ENCODE measurements around the gene CACNA2D3. TPM values are rescaled to one million over a fixed set of nuclear protein-coding genes. Genes with fewer than 3 reads are reported as not detected.
A peak's percentile ranks its signal among the peaks of the same experiment; 100 is the strongest.

The CACNA2D3 gene
- total and polyA plus RNA-seq, 4 donors = 0.06 to 0.37 (median 0.08) TPM; not detected in 1

DNA sequence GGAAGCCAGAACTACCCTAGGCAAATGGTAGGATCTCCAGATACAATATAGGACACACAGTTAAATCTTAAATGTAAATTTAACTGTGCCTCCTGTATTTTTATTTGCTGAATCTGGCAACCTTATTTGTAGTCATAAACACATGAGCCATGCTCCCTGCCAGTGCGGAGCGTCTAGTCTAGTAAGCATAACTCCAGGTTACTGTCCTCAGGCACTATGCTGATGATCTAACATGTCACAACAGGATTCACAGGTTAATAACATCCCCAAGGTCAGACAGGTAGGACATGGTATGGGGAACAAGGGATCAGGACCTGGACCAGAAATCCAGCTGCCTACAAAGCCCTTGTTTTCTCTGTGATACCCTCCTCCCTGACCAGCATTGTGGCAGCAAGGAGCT lies 305.1 kb downstream of the CACNA2D3 start:
- H3K4me3 ChIP-seq (ENCODE audit: low read depth in 1 of 3, low read length in 3 of 3) = no peak overlapping the region
- no peaks in the 10 kb centered on the region for H3K4me1 ChIP-seq (ENCODE audit: control insufficient read depth in 4 of 4, insufficient read depth in 4 of 4, low read length in 3 of 4)
- no peak overlapping the region for H3K9ac ChIP-seq (ENCODE audit: low read depth in 1 of 2, low read length in 2 of 2)
- TF ChIP-seq SP1 (IDR thresholded peaks at IDR 0.05) (no peak), YY1 (IDR thresholded peaks at IDR 0.05) (no peak), FOXA1 (IDR thresholded peaks at IDR 0.05) (no peak), FOXA2 (IDR thresholded peaks at IDR 0.05) (no peak), RXRA (IDR thresholded peaks at IDR 0.05) (no peak), GABPA (IDR thresholded peaks at IDR 0.05 in 1 of 2, conservative IDR thresholded peaks at IDR 0.05 in 1 of 2) (no peak), RAD21 (IDR thresholded peaks at IDR 0.05) (no peak), EGR1 (IDR thresholded peaks at IDR 0.05; ENCODE audit: low read depth in 2 of 2) (no peak), NR2F2 (IDR thresholded peaks at IDR 0.05) (no peak)
- TF ChIP-seq, protein P1, sequence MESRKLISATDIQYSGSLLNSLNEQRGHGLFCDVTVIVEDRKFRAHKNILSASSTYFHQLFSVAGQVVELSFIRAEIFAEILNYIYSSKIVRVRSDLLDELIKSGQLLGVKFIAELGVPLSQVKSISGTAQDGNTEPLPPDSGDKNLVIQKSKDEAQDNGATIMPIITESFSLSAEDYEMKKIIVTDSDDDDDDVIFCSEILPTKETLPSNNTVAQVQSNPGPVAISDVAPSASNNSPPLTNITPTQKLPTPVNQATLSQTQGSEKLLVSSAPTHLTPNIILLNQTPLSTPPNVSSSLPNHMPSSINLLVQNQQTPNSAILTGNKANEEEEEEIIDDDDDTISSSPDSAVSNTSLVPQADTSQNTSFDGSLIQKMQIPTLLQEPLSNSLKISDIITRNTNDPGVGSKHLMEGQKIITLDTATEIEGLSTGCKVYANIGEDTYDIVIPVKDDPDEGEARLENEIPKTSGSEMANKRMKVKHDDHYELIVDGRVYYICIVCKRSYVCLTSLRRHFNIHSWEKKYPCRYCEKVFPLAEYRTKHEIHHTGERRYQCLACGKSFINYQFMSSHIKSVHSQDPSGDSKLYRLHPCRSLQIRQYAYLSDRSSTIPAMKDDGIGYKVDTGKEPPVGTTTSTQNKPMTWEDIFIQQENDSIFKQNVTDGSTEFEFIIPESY (IDR thresholded peaks at IDR 0.05) = no peak
- TF ChIP-seq, protein P2, sequence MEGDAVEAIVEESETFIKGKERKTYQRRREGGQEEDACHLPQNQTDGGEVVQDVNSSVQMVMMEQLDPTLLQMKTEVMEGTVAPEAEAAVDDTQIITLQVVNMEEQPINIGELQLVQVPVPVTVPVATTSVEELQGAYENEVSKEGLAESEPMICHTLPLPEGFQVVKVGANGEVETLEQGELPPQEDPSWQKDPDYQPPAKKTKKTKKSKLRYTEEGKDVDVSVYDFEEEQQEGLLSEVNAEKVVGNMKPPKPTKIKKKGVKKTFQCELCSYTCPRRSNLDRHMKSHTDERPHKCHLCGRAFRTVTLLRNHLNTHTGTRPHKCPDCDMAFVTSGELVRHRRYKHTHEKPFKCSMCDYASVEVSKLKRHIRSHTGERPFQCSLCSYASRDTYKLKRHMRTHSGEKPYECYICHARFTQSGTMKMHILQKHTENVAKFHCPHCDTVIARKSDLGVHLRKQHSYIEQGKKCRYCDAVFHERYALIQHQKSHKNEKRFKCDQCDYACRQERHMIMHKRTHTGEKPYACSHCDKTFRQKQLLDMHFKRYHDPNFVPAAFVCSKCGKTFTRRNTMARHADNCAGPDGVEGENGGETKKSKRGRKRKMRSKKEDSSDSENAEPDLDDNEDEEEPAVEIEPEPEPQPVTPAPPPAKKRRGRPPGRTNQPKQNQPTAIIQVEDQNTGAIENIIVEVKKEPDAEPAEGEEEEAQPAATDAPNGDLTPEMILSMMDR (IDR thresholded peaks at IDR 0.05; ENCODE audit: low read depth, low read length, missing input control) = no peak
- H3K27me3 ChIP-seq (ENCODE audit: control insufficient read depth in 4 of 4, insufficient read depth in 4 of 4, low read length in 3 of 4) = peaks cover 0 to 3% (median 1%) of the 10 kb centered on the region in 4 donors
- no peaks in the 10 kb centered on the region for H3K9me3 ChIP-seq (ENCODE audit: control insufficient read depth in 4 of 4, low read length in 3 of 4)
- H3K27ac ChIP-seq (ENCODE audit: low read depth in 1 of 2, low read length in 2 of 2) = no peak overlapping the region
- DNase-seq (ENCODE audit: low spot score) = no peak
- H3K36me3 ChIP-seq (ENCODE audit: control insufficient read depth in 4 of 4, insufficient read depth in 3 of 4, low read depth in 1 of 4, low read length in 3 of 4) = no peaks in the 10 kb centered on the region
- WGBS = 81% methylated on average over 2 of the region's 2 CpGs

DNA sequence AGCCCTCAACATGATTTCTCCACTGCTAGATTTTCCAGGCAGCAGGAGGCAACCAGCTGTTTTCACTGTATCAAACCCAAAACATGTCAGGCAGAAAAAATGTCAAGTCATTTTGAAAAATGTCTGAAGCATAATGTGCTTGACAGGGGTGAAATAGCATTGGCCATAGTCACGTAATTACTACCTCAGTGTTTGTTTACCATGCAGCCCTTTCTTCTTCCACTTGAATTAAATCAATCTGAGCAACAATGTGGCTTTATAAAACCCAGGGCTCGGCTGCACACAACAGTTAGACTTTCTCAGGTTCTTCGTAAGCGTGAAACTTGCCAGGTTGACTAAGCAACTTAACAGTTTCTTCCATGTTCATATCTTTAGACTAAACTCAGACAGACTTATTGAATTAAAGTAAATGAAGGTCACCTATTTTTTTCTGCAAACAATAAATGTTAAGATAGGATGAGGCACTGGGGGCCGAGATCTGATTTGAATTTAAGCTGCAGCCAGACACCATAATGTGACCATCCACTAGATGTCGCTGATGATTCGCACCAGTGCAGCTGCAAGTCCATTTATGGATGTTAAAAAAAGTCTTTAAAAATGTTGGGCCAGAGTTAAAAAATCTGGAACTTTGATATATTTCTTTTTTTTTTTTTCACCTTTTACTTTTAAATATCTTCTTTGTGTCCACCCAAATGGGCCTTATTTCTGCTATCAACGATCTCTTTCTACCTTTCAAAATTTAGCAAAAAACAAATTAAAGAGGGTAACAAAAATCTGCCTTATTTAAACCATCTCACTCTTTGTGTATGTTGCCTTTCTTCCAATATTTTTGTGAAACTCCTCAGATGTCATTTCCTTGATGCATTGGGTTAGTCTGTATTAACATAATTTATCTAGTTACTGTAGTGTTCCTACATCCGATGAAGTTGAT lies 305.9 kb downstream of the CACNA2D3 start:
- no peak overlapping the region for H3K9ac ChIP-seq (ENCODE audit: low read depth in 1 of 2, low read length in 2 of 2)
- H3K27ac ChIP-seq (ENCODE audit: low read depth in 1 of 2, low read length in 2 of 2) = no peak overlapping the region
- H3K27me3 ChIP-seq (ENCODE audit: control insufficient read depth in 4 of 4, insufficient read depth in 4 of 4, low read length in 3 of 4) = peaks cover 0 to 3% (median 1%) of the 10 kb centered on the region in 4 donors
- H3K4me1 ChIP-seq (ENCODE audit: control insufficient read depth in 4 of 4, insufficient read depth in 4 of 4, low read length in 3 of 4) = no peaks in the 10 kb centered on the region
- 45% methylated on average over 9 of the region's 9 CpGs for WGBS
- TF ChIP-seq, protein P3, sequence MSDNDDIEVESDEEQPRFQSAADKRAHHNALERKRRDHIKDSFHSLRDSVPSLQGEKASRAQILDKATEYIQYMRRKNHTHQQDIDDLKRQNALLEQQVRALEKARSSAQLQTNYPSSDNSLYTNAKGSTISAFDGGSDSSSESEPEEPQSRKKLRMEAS (IDR thresholded peaks at IDR 0.05) = no peak
- TF ChIP-seq EGR1 (IDR thresholded peaks at IDR 0.05; ENCODE audit: low read depth in 2 of 2) (no peak), FOXA1 (IDR thresholded peaks at IDR 0.05) (no peak), RAD21 (IDR thresholded peaks at IDR 0.05) (peak; percentile 88 to 91), HNF4A (conservative IDR thresholded peaks at IDR 0.05) (no peak), SP1 (IDR thresholded peaks at IDR 0.05) (no peak), FOXA2 (IDR thresholded peaks at IDR 0.05) (no peak)
- TF ChIP-seq, protein P4, sequence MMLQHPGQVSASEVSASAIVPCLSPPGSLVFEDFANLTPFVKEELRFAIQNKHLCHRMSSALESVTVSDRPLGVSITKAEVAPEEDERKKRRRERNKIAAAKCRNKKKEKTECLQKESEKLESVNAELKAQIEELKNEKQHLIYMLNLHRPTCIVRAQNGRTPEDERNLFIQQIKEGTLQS (IDR thresholded peaks at IDR 0.05) = no peak
- TF ChIP-seq, protein P2 (IDR thresholded peaks at IDR 0.05; ENCODE audit: low read depth, low read length, missing input control) = peak; percentile 74
- H3K36me3 ChIP-seq (ENCODE audit: control insufficient read depth in 4 of 4, insufficient read depth in 3 of 4, low read depth in 1 of 4, low read length in 3 of 4) = no peaks in the 10 kb centered on the region
- DNase-seq (ENCODE audit: low spot score) = no peak
- no peaks in the 10 kb centered on the region for H3K9me3 ChIP-seq (ENCODE audit: control insufficient read depth in 4 of 4, low read length in 3 of 4)
- H3K4me3 ChIP-seq (ENCODE audit: low read depth in 1 of 3, low read length in 3 of 3) = no peak overlapping the region
